GM10847 (cell line): ENCODE data around the gene PIK3CB.

ENCODE experiments used
- POLR2A ChIP-seq: IDR thresholded peaks from 2 replicates; pipeline ENCODE4 v1.6.1; 2011; ENCODE audit not compliant: insufficient read length; ENCODE audit errors: extremely low read depth

The PIK3CB gene

DNA sequence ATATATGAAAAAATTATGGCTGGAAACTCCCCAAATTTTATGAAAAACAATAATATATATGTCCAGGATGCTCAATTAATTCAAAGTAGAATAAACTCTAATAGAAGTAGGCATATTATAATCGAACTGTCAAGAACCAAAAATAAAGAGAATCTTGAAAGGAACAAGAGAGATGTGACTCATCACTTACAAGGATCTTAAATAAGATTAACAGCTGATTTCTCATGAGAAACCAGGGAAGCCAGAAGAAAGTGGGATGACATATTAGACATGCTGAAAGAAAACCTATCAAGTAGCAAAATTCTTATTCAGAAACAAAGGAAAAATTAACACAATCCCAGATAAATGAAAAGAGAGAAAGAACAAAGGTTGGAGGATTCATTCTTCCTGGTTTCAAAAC lies 159.3 kb downstream of the PIK3CB start:
- no peak for TF ChIP-seq POLR2A

GRCh38 chr3:138673641-138674530 lies 160.8 kb downstream of the PIK3CB start:
- TF ChIP-seq POLR2A: no peak

DNA sequence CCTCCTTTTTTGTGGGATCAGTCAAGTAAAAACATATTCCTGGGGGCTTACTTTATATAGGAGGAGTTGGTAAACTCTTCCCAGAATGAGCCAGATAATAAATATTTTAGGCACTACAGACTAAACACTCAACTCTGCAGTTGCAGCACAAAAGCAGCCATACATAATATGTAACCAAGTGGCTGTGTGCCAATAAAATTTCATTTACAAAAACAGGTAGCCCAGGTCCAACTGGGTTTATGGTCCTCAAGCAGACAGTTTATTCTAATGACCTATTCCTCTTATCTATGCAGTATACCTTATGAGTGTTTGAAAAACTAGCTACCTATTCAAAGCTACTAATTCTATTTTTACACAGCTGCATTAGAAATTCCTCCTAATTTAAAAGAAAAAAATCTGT lies 164.3 kb downstream of the PIK3CB start:
- no peak for TF ChIP-seq POLR2A

GRCh38 chr3:138668107-138668506 lies 166.6 kb downstream of the PIK3CB start:
- no peak for TF ChIP-seq POLR2A

GRCh38 chr3:138657508-138657907 lies 177.2 kb downstream of the PIK3CB start:
- TF ChIP-seq POLR2A: no peak

GRCh38 chr3:138653567-138653966 lies 181.2 kb downstream of the PIK3CB start:
- TF ChIP-seq POLR2A: no peak

DNA sequence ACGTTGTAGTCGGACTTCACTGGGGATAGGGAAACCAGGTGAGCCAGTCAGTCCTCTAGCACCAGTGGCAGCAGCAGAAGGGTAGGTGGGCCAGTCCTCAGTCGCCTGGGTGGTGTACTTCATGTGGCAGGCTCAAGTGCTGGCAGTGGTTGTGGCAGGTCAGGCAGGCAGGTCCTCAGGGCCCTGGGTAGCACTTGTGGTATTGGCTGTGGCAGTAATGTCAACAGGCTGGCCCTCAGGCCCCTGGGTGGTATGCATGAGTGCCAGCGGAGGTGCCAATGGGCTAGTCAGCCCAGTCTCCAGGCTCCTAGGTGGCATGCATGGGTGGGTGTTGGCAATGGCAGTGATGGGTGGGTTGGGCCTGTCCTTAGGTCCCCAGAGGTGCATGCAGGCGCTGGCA lies 185.6 kb downstream of the PIK3CB start:
- TF ChIP-seq POLR2A: no peak

GRCh38 chr3:138646513-138646912 lies 188.2 kb downstream of the PIK3CB start:
- no peak for TF ChIP-seq POLR2A

GRCh38 chr3:138646008-138646407 lies 188.7 kb downstream of the PIK3CB start:
- TF ChIP-seq POLR2A: no peak

DNA sequence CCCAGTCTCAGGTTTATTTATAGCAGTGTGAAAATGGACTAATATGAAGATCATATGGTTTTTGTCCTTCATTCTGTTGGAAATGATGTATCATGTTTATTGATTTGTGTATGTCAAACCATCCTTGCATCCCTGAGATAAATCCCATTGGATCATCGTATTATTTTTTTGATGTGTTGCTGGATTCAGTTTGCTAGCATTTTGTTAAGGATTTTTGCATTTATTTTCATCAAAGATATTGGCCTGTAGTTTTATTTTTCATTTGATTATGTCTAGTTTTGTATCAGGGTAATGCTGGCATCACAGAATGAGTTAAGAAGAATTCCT lies 191.8 kb downstream of the PIK3CB start:
- no peak for TF ChIP-seq POLR2A

GRCh38 chr3:138642226-138642926 lies 192.4 kb downstream of the PIK3CB start:
- TF ChIP-seq POLR2A: no peak

DNA sequence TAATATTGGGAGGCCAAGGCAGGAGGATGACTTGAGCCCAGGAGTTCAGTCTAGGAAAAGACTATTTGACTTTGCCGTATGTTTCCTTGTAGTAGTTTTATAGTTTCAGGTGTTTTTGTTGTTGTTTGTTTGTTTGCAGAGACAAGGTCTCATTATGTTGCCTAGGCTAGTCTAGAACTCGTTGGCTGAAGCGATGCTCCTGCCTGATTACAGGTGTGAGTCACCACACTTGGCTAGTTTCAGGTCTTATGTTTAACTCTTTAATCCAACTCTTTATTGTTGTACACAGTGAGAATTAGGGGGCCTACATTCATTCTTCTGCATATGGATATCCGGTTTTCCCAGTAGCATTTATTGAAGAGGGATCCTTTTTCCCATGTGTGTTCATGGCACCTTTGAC lies 194.2 kb downstream of the PIK3CB start:
- TF ChIP-seq POLR2A: no peak

- TF ChIP-seq POLR2A: no peak
Measured at GRCh38 chr3:138638641-138639040, 196.1 kb downstream of the PIK3CB start.

GRCh38 chr3:138629526-138629925 lies 205.2 kb downstream of the PIK3CB start:
- TF ChIP-seq POLR2A: no peak

DNA sequence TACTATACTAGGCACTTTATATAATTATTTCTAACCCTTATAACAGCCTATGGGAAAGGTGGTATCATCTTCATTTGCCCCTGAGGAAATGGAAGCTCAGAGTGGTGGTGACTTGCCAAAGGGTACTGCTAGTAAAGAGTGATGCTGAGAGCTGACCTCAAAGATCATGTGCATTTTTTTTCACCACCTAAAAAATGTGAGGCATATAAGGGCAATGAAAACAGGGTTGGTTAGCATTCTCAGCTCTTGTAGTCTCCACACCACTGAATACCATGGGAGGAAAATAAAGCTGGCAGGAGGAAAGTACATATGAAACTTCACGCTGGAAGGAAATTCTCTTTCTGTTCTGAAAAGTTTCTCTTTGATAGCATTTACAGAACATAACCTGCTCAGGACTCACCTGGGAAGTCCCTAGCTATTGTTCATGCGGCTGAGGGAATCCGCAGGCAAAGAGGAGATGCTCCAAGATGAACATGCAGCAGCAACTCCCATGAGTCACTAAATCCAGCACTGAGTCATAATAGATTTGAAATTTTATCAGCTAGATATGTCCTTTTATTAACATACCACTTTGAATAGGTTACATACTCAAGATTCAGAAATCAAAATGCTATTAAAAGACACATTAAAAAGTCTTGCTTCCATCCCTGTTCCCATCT lies 208.9 kb downstream of the PIK3CB start:
- TF ChIP-seq POLR2A: no peak

- TF ChIP-seq POLR2A: no peak
Measured at GRCh38 chr3:138624518-138624917, 210.2 kb downstream of the PIK3CB start.

DNA sequence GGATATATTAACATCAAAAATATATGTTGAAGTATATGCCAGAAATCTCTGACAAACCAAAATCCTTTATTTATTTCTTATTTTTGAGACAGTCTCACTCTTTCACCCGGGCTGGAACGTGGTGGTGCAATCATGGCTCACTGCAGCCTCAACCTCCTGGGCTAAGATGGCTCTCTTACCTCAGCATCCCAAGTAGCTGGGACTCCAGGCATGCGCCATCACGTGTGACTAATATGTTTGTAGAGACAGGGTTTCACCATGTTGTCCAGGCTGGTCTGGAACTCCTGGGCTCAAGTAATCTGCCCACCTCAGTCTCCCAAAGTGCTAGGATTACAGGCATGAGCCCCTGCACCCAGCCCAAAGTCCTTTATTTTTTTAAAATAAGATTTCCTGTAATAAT lies 214.3 kb downstream of the PIK3CB start:
- TF ChIP-seq POLR2A: no peak

DNA sequence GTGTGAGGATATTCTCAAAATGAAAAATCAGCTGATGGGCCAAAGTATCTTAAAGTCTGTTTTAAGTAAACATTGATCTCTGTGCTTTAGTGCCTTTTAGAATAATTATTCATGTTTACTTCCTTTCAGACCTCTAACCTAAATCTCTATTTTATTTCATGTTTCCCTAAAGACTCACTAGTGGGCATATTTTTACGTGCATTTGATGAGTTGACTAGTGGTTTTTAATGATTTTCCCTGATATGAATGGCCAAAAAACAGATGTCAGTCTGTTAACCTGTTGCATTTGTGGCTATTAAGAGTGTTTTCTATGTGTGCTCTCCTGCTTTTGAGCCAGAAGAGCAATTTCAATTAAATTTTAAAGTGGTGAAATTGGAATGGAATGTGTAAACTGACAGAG lies 219.3 kb downstream of the PIK3CB start:
- TF ChIP-seq POLR2A: no peak
